Fibroblast of peridontal ligament (primary cell): ENCODE data around the gene MAP2K6.

Experiments
- DNase-seq: peaks from one replicate; pipeline ENCODE4 v3.0.0-alpha.2; 2010; ENCODE audit errors: extremely low read depth

MAP2K6 gene

GRCh38 chr17:69427486-69428197 is 13.1 kb downstream of the MAP2K6 start:
- DNase-seq = no peak

- no peak for DNase-seq
Observed at GRCh38 chr17:69428252-69428980, 13.9 kb downstream of the MAP2K6 start.

GRCh38 chr17:69430488-69430887 is 16.0 kb downstream of the MAP2K6 start:
- no peak for DNase-seq

- DNase-seq = no peak
Observed at GRCh38 chr17:69431835-69432234, 17.3 kb downstream of the MAP2K6 start.

GRCh38 chr17:69433093-69433492 is 18.6 kb downstream of the MAP2K6 start:
- no peak for DNase-seq

- DNase-seq = no peak
Observed at GRCh38 chr17:69434164-69434579, 19.7 kb downstream of the MAP2K6 start.

GRCh38 chr17:69435971-69436696 is 21.6 kb downstream of the MAP2K6 start:
- no peak for DNase-seq

- no peak for DNase-seq
Observed at GRCh38 chr17:69437475-69437874, 23.0 kb downstream of the MAP2K6 start.

GRCh38 chr17:69438776-69439175 is 24.3 kb downstream of the MAP2K6 start:
- no peak for DNase-seq

- no peak for DNase-seq
Observed at GRCh38 chr17:69441179-69441578, 26.7 kb downstream of the MAP2K6 start.

- no peak for DNase-seq
Observed at GRCh38 chr17:69443138-69443537, 28.6 kb downstream of the MAP2K6 start.

- DNase-seq = no peak
Observed at GRCh38 chr17:69444023-69444422, 29.5 kb downstream of the MAP2K6 start.

- no peak for DNase-seq
Observed at GRCh38 chr17:69445132-69445531, 30.6 kb downstream of the MAP2K6 start.

- DNase-seq = peak; percentile 10
Observed at GRCh38 chr17:69447726-69448125, 33.2 kb downstream of the MAP2K6 start.

GRCh38 chr17:69448431-69449102 is 34.1 kb downstream of the MAP2K6 start:
- DNase-seq = no peak

- no peak for DNase-seq
Observed at GRCh38 chr17:69450131-69450530, 35.6 kb downstream of the MAP2K6 start.

- no peak for DNase-seq
Observed at GRCh38 chr17:69450918-69451317, 36.4 kb downstream of the MAP2K6 start.

- DNase-seq = no peak
Observed at GRCh38 chr17:69451416-69452394, 37.2 kb downstream of the MAP2K6 start.

- DNase-seq = no peak
Observed at GRCh38 chr17:69452664-69453260, 38.3 kb downstream of the MAP2K6 start.

- DNase-seq = no peak
Observed at GRCh38 chr17:69454051-69454450, 39.6 kb downstream of the MAP2K6 start.
